GM20431 (cell line): ENCODE data around the gene CSPG4.
"Not testable (repeated sequence)": the region's sequence is repeated elsewhere in the genome, so short reads cannot be mapped to it uniquely, and the experiment has no call there.

Experiments
- in situ Hi-C: fragments of 300-500 bp; cut with MseI, MboI; formaldehyde crosslinking; loops from one replicate; pipeline ENCODE4 v1.15.0; 2020; ENCODE audit warnings: low sequenced_read_pairs; ENCODE audit not compliant: unreplicated experiment

CSPG4 gene

GRCh38 chr15:75727031-75727531, 14.4 kb upstream of the CSPG4 start:
- in situ Hi-C loops: no loop called here

GRCh38 chr15:75725719-75726607, 13.3 kb upstream of the CSPG4 start:
- in situ Hi-C loops: no loop called here

GRCh38 chr15:75725006-75725718, 12.5 kb upstream of the CSPG4 start:
- in situ Hi-C loops: no loop called here

GRCh38 chr15:75723847-75724660, 11.4 kb upstream of the CSPG4 start:
- in situ Hi-C loops: no loop called here

- in situ Hi-C loops: no loop called here
Measured at GRCh38 chr15:75723171-75723846, 10.7 kb upstream of the CSPG4 start.

- in situ Hi-C loops: no loop called here
Measured at GRCh38 chr15:75721923-75722870, 9.5 kb upstream of the CSPG4 start.

- in situ Hi-C loops: no loop called here
Measured at GRCh38 chr15:75721480-75721922, 8.9 kb upstream of the CSPG4 start.

- in situ Hi-C loops: no loop called here
Measured at GRCh38 chr15:75720787-75721479, 8.3 kb upstream of the CSPG4 start.

- in situ Hi-C loops: no loop called here
Measured at GRCh38 chr15:75720297-75720696, 7.6 kb upstream of the CSPG4 start.

GRCh38 chr15:75718328-75718727, 5.7 kb upstream of the CSPG4 start:
- in situ Hi-C loops: no loop called here

GRCh38 chr15:75717001-75717400, 4.4 kb upstream of the CSPG4 start:
- in situ Hi-C loops: not testable (repeated sequence)

GRCh38 chr15:75716249-75716950, 3.8 kb upstream of the CSPG4 start:
- in situ Hi-C loops: not testable (repeated sequence)

GRCh38 chr15:75715312-75715832, 2.7 kb upstream of the CSPG4 start:
- in situ Hi-C loops: not testable (repeated sequence)

GRCh38 chr15:75714195-75714594, 1.5 kb upstream of the CSPG4 start:
- in situ Hi-C loops: no loop called here

- in situ Hi-C loops: no loop called here
Measured at GRCh38 chr15:75713338-75713895, 769 bp upstream of the CSPG4 start.

GRCh38 chr15:75711495-75711894, 1.2 kb downstream of the CSPG4 start:
- in situ Hi-C loops: not testable (repeated sequence)

- in situ Hi-C loops: not testable (repeated sequence)
Measured at GRCh38 chr15:75710874-75711273, 1.8 kb downstream of the CSPG4 start.
